ENCODE results near the gene ZNF385D.

DNA sequence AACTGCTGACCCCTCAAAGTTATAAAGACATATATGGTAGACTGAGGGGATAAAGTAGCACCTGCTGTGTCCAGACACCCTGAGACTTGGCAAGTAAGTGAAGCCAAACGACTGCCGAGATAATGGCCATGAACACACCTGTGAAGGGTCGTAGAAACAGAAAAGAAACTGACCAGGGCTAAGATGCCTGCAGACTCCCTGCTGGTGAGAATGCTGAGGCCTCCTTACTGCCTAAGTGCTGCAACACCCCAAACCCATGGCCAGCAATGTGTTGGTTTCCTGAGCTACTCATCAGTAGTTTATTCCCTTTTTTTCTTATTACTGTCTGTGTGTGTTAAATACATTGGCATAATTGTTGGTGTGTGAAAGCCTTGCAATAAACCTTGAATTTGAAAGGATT, 233.8 kb downstream of the ZNF385D start:
- TF ChIP-seq EP300 (IDR thresholded peaks at IDR 0.05; ENCODE audit: borderline replicate concordance in 1 of 2, low read depth in 1 of 2, low read length in 1 of 2) (no peak), EZH2phosphoT487 (IDR thresholded peaks at IDR 0.05; ENCODE audit: borderline replicate concordance, low read depth) (no peak), YY1 (IDR thresholded peaks at IDR 0.05; ENCODE audit: low read depth) (no peak), JUND (IDR thresholded peaks at IDR 0.05) (no peak)
- TF ChIP-seq, protein P1, sequence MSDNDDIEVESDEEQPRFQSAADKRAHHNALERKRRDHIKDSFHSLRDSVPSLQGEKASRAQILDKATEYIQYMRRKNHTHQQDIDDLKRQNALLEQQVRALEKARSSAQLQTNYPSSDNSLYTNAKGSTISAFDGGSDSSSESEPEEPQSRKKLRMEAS (IDR thresholded peaks at IDR 0.05; ENCODE audit: low read depth): no peak
- TF ChIP-seq, protein P2, sequence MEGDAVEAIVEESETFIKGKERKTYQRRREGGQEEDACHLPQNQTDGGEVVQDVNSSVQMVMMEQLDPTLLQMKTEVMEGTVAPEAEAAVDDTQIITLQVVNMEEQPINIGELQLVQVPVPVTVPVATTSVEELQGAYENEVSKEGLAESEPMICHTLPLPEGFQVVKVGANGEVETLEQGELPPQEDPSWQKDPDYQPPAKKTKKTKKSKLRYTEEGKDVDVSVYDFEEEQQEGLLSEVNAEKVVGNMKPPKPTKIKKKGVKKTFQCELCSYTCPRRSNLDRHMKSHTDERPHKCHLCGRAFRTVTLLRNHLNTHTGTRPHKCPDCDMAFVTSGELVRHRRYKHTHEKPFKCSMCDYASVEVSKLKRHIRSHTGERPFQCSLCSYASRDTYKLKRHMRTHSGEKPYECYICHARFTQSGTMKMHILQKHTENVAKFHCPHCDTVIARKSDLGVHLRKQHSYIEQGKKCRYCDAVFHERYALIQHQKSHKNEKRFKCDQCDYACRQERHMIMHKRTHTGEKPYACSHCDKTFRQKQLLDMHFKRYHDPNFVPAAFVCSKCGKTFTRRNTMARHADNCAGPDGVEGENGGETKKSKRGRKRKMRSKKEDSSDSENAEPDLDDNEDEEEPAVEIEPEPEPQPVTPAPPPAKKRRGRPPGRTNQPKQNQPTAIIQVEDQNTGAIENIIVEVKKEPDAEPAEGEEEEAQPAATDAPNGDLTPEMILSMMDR (IDR thresholded peaks at IDR 0.05): no peak
- TF ChIP-seq, protein P3, sequence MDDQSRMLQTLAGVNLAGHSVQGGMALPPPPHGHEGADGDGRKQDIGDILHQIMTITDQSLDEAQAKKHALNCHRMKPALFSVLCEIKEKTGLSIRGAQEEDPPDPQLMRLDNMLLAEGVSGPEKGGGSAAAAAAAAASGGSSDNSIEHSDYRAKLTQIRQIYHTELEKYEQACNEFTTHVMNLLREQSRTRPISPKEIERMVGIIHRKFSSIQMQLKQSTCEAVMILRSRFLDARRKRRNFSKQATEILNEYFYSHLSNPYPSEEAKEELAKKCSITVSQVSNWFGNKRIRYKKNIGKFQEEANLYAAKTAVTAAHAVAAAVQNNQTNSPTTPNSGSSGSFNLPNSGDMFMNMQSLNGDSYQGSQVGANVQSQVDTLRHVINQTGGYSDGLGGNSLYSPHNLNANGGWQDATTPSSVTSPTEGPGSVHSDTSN (IDR thresholded peaks at IDR 0.05): no peak

All from SK-N-SH (cell line).